Measurements from ENCODE around the gene FOXP4.

GRCh38 chr6:41638935-41639808 is 93.0 kb downstream of the FOXP4 start:
- TF ChIP-seq, protein P1, sequence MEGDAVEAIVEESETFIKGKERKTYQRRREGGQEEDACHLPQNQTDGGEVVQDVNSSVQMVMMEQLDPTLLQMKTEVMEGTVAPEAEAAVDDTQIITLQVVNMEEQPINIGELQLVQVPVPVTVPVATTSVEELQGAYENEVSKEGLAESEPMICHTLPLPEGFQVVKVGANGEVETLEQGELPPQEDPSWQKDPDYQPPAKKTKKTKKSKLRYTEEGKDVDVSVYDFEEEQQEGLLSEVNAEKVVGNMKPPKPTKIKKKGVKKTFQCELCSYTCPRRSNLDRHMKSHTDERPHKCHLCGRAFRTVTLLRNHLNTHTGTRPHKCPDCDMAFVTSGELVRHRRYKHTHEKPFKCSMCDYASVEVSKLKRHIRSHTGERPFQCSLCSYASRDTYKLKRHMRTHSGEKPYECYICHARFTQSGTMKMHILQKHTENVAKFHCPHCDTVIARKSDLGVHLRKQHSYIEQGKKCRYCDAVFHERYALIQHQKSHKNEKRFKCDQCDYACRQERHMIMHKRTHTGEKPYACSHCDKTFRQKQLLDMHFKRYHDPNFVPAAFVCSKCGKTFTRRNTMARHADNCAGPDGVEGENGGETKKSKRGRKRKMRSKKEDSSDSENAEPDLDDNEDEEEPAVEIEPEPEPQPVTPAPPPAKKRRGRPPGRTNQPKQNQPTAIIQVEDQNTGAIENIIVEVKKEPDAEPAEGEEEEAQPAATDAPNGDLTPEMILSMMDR (IDR thresholded peaks at IDR 0.05), result no peak
- no peak for TF ChIP-seq POLR2AphosphoS5 (IDR thresholded peaks at IDR 0.05)

Data from sigmoid colon (tissue), 4 donors.